Measurements from ENCODE around the gene E2F2.

DNA sequence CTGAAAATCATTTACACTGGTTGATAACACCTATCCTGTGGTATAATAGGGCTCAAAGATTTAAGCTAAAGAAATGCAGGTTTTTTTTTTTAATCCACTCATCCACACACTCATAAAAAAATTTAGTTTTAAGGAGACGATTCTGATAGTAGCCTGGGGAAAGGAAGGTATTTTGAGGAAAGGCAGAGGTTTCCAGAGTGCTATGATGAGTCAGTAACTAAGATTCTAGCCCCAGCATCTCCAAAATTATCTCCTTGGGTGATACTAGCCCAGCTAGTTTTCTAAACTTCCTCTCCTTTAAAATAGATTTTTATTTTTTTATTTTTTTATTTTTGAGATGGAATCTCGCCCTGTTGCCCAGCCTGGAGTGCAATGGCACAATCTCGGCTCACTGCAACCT, 67.7 kb downstream of the E2F2 start:
- TF ChIP-seq YY1 (IDR thresholded peaks at IDR 0.05; ENCODE audit: insufficient read depth, insufficient read length) (no peak), SUZ12 (IDR thresholded peaks at IDR 0.05; ENCODE audit: extremely low read depth, insufficient read depth, insufficient read length) (no peak)

Measured in NT2/D1 (cell line).